T-helper 2 cell treated with Interferon-gamma antibody and Interleukin-4, amounts not matched to agents 5 μg/mL and 100 μg/mL, for 36 hours (primary cell): ENCODE results near the gene DLL1.

ENCODE experiments used
- DNase-seq: peaks from one replicate; pipeline ENCODE4 v3.0.0; 2021; ENCODE audit warnings: low spot score
- H3K27ac Mint-ChIP-seq: one replicate; pipeline ENCODE4 v1.8.0; 2021; ENCODE audit warnings: mild to moderate bottlenecking, mixed read lengths
- H3K27me3 Mint-ChIP-seq: one replicate; pipeline ENCODE4 v1.8.0; 2021; ENCODE audit warnings: low read depth, mixed read lengths
- H3K36me3 Mint-ChIP-seq: one replicate; pipeline ENCODE4 v1.8.0; 2021; ENCODE audit warnings: low read depth, mixed read lengths
- H3K4me1 Mint-ChIP-seq: one replicate; pipeline ENCODE4 v1.8.0; 2021; ENCODE audit warnings: low read depth, mixed read lengths
- H3K4me3 Mint-ChIP-seq: one replicate; pipeline ENCODE4 v1.8.0; 2022; ENCODE audit warnings: mild to moderate bottlenecking, moderate library complexity, mixed read lengths
- H3K9me3 Mint-ChIP-seq: one replicate; pipeline ENCODE4 v1.8.0; 2021; ENCODE audit warnings: mixed read lengths

Gene DLL1

DNA sequence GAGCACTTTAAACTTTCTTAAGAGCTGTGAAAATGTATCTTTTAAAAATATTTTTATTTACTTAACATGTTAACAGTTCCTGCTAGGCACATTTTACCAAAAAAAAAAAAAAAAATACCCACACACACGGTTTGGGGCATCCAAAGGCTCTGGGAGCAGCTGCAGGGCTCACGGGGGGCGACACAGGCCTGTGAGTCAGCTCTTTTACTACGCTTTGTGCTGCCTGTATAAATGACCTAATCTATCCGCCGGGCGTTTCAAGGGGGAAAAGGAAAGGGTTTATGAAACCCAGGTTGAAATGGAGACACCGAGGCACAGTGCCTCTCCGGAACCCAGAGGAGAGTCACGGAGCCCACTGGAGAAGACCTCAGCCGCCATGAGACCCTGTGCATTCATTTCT, 40.4 kb downstream of the DLL1 start:
- H3K27me3 Mint-ChIP-seq, result peaks cover 4% of the 10 kb centered on the region

DNA sequence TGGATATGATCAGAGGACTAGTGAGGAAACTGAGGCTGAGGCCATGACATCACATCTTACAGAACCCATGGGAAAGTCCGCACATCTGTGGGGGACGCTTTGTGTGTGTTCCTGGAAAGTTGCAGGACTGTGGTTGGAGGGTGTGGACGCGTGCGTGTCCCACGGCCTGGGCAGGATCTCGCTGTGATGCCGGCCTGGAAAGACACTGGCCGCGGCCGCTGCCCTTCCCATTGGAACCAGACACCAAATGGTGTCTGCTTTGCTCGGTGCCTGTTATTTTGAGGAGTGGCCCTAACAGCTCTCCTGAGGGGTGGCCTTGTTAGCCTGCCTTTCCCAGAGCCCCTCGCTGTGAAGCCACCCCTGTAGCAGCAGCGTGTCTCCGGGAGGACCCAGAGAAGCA, 41.1 kb downstream of the DLL1 start:
- Mint-ChIP-seq H3K4me3 (no peak overlapping the region), H3K27me3 (no peaks in the 10 kb centered on the region)

More for the DNA sequence above, 40.4 kb downstream of the DLL1 start:
- Mint-ChIP-seq H3K27ac (no peak overlapping the region), H3K4me3 (no peak overlapping the region), H3K36me3 (no peaks in the 10 kb centered on the region), H3K9me3 (no peaks in the 10 kb centered on the region), H3K4me1 (no peaks in the 10 kb centered on the region)
- DNase-seq, result no peak

DNA sequence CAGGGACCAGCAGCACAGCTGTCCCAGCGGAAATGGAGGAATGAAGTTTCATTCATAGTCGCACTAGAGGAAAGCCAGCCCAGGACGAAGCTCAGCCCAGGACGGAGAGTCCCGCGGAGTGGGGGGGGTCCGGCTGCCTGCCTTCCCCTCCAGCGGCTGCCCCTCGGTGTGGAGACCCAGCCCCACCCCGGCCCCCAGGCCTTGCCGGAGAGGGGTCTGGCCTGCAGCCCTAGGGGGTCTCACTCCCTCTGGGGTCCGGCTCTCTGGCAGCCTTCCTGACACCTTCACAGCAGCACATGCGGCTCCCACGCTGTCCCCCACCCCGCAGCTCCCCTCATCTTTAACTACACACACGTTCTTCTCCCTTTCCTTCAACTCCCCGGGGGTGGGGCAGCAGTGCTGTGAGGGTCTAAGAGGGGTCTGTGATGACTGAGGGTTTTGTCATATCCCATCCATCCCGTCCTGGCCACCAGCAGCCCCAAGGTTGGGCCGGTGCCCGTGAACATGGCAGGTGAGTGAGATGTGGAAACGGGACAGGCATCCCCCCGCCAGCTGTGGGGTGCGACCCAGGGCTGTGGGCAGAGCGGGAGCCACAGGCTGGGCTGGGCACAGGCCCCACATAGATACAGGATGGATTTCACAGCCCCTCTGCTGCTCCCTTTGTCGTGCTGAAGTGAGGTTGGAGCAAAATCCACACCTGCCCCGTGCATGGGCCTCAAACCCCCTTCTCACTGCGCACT, 41.8 kb downstream of the DLL1 start:
- H3K27ac Mint-ChIP-seq, result no peak overlapping the region
- no peak for DNase-seq
- H3K36me3 Mint-ChIP-seq, result no peaks in the 10 kb centered on the region
- no peaks in the 10 kb centered on the region for H3K4me1 Mint-ChIP-seq
- H3K4me3 Mint-ChIP-seq, result no peak overlapping the region
- no peaks in the 10 kb centered on the region for H3K27me3 Mint-ChIP-seq
- H3K9me3 Mint-ChIP-seq, result no peaks in the 10 kb centered on the region

More for the DNA sequence above, 41.1 kb downstream of the DLL1 start:
- Mint-ChIP-seq H3K4me1 (no peaks in the 10 kb centered on the region), H3K9me3 (no peaks in the 10 kb centered on the region), H3K27ac (no peak overlapping the region), H3K36me3 (no peaks in the 10 kb centered on the region)
- DNase-seq, result no peak

DNA sequence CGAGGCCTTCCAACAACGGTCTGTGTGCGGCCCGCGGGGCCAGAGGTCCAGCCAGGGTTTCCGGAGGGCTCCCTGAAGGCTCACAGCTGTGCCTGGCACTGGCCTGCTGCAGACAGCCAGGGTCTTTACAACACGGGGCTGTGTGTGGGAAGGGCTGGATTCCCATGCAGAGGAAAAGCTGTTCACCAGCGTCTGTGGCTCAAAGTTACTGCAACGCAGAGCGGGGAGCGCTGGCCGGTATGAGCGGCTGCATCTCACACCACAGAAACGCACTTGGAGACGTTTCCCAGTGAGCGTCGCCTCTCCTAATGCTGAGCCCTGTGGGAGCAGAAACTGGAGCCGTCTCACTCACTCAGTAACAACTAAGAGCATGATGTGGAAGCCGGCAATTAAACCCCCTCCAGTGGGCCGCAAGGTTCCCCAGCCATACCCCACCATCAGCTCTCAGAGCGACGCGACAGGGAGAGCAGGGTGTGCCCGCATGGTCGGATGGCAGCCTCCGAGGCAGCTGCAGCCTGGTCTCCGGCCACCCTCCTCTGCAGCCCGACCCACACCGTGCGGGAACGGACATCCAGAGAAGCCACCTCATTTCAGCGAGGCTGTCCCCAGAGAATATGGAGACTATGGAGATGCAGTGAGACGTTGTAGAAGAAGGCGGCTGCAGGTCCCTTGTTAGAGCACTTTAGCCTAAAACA, 42.6 kb downstream of the DLL1 start:
- Mint-ChIP-seq H3K36me3 (no peaks in the 10 kb centered on the region), H3K27me3 (no peaks in the 10 kb centered on the region), H3K4me1 (no peaks in the 10 kb centered on the region), H3K27ac (no peak overlapping the region), H3K4me3 (no peak overlapping the region), H3K9me3 (no peaks in the 10 kb centered on the region)
- DNase-seq, result no peak

DNA sequence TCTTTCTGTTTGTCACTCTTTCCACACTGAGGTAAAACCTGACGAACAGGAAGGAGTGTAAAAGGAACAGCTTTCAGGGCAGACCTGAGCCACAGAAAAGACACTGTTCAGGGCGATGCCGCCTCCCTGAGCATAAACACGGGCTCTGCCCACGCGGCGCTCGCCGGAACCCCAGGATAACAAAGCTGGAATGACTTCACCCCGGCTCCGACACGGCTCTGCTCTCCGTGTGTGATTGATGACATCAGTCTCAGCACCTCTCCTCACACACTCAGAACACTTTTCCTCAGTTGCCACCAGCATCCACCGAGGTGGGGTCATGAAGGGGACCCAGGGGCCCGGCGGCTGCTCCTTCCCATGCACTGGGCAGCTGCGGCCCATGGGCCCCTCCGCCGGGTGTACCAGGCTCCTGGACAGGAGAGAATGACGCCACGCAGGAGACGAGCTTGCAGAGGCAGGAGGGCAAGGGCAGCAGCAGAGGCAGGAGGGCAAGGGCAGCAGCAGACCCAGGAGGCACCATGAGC, 43.6 kb downstream of the DLL1 start:
- no peaks in the 10 kb centered on the region for H3K9me3 Mint-ChIP-seq
- DNase-seq, result no peak
- no peak overlapping the region for H3K4me3 Mint-ChIP-seq
- H3K36me3 Mint-ChIP-seq, result no peaks in the 10 kb centered on the region
- H3K4me1 Mint-ChIP-seq, result no peaks in the 10 kb centered on the region
- no peak overlapping the region for H3K27ac Mint-ChIP-seq
- no peaks in the 10 kb centered on the region for H3K27me3 Mint-ChIP-seq

DNA sequence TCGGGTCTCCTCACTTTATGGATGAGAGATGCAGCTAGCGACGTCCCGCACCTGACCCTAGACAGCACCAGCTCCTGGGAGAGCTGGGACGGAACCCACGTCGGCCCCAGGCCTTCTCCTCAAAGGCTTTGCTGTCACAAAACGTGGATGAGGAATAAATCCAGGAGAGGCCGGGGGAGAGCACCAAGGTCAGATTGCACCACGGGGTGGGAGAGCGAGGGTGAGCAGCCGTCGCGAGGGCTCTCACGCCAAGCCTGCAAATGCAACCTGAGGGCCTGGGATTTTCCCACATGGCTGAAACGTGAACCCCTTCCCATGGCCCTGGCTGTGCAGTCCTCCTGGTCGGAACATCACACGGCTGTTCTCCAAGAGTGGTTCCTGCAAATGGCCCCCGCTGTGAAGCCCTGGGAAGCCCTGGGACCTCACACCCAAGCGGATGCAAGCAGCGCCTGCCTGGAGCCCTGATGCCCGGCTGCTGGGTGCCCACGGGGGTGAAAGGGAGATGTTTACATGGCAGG, 45.3 kb downstream of the DLL1 start:
- H3K27ac Mint-ChIP-seq, result no peak overlapping the region

DNA sequence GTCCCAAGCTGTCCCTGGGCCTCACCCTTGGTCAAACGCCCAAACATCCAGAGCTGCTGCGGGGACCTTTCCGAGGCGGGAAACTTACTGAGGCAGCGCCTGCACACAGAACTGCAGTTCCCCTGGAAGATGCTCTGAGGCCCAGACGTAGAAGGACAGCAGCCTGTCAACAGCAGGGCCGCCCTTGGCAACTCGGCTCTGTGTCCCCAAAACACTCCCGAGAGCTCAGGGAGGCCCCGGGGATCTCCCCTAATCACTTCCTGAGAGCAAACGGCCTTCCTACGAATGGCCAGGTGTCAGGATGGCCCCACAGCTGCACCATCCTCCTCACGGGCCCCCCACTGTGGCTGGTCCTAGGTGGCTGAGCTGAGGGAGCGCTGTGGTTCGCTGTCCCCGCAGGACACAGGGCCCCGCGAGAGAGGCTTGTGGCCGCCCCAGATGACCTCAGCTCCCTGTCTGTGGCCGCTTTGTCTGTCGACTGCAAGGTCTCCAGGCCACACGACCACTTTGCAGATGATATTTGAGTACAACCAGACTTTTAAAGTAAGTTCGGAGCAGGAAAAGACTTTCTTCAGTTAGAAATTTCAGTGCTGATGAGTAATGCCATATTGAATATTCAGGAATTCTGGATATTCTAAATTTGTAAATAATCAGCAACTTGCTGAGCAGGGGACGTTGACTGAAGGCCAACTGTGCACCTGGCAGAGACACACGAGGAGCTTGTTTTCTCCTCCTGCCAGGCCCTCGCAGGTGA, 46.0 kb downstream of the DLL1 start:
- Mint-ChIP-seq H3K9me3 (no peaks in the 10 kb centered on the region), H3K4me3 (no peak overlapping the region), H3K27me3 (no peaks in the 10 kb centered on the region), H3K4me1 (no peaks in the 10 kb centered on the region), H3K36me3 (no peaks in the 10 kb centered on the region), H3K27ac (no peak overlapping the region)
- DNase-seq, result no peak

More for the DNA sequence above, 45.3 kb downstream of the DLL1 start:
- DNase-seq, result no peak
- Mint-ChIP-seq H3K9me3 (no peaks in the 10 kb centered on the region), H3K4me3 (no peak overlapping the region), H3K27me3 (no peaks in the 10 kb centered on the region), H3K36me3 (no peaks in the 10 kb centered on the region), H3K4me1 (no peaks in the 10 kb centered on the region)

DNA sequence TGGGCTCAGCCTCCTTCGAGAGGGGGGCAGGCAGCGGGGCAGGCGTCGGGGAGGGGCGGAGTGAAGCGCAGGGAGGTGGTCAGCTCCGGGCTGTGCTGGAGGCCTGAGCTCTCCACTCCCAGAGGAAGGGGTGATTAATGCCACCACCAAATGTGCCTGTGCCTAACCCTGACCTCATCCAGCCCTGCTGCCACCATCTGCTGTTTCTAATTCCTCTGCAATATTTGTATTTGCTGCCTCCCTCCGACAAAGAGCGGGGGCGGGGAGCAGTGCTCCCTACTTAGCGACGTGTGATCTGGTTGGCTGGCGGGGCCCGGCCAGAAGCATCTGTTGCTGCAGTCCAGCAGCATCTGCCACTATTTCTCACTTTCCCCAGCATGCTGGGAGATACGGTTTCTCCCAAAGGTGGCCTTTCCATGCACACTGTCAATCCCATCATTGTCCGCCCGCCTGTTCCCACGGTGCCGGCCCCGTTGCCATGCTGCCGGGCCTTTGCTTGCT, 47.0 kb downstream of the DLL1 start:
- Mint-ChIP-seq H3K27ac (no peak overlapping the region), H3K4me1 (no peaks in the 10 kb centered on the region), H3K4me3 (no peak overlapping the region), H3K36me3 (no peaks in the 10 kb centered on the region), H3K9me3 (no peaks in the 10 kb centered on the region), H3K27me3 (no peaks in the 10 kb centered on the region)
- no peak for DNase-seq

DNA sequence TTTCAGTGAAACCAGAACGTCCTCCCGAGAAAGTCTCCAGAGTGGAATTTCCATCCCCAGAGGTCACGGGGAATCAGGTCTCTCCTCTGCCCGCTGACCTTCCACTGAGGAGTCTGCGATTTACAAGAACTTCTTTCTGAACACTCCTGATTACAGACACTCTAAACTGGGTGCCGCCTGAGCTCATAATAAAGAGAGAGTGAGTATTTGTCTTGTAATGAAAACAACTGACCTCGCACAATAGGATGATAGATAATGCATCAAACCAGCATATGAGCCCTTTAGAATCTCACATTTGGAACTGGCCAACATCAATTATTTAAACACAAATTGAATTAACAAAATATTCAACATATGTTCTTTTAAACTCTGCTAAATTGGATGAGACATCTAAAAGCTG, 47.5 kb downstream of the DLL1 start:
- H3K27me3 Mint-ChIP-seq, result no peaks in the 10 kb centered on the region
- H3K27ac Mint-ChIP-seq, result no peak overlapping the region
- no peak overlapping the region for H3K4me3 Mint-ChIP-seq
- DNase-seq, result no peak
- H3K9me3 Mint-ChIP-seq, result no peaks in the 10 kb centered on the region
- H3K4me1 Mint-ChIP-seq, result no peaks in the 10 kb centered on the region
- no peaks in the 10 kb centered on the region for H3K36me3 Mint-ChIP-seq

DNA sequence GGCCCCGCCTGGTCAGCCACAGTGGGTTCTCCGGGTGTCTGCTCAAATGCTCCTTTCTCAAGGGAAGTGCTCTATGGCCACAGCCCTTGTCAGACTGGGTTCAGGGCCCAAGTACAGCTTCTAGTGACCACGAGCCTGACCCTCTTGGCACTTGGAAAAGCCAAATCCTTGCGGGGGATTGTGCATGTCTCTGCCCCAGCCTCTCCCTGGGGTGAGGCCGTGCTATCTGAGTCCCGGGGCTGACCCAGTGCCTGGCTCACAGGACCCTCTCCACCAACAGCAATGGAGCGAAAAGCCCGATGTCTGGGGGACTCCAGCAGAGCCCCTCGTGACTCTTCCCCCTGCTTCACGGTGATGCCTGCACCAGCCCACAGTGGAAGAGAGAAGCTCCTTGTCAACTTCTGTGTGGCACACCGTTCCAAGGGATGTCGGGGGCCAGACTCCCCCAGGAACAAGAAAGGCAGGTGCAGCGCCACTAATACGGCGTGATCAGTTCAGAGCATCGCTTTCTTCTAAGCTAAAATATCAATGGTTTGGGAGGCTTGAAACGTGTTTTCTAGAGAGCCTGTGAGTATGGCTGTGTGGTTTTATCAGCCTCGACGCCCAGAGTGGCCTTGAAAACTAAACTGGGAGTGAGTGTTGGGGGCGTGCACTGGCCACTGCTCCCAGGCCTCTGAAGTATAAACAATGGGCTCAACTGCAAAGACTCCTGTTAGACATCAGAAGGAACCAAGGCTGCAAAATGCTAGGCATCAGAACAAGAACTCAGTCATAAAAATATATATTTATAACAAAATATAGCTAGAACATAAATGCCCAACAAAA, 51.9 kb downstream of the DLL1 start:
- Mint-ChIP-seq H3K9me3 (no peaks in the 10 kb centered on the region), H3K4me1 (no peaks in the 10 kb centered on the region), H3K27me3 (no peaks in the 10 kb centered on the region), H3K36me3 (no peaks in the 10 kb centered on the region), H3K4me3 (no peak overlapping the region), H3K27ac (no peak overlapping the region)
- no peak for DNase-seq

DNA sequence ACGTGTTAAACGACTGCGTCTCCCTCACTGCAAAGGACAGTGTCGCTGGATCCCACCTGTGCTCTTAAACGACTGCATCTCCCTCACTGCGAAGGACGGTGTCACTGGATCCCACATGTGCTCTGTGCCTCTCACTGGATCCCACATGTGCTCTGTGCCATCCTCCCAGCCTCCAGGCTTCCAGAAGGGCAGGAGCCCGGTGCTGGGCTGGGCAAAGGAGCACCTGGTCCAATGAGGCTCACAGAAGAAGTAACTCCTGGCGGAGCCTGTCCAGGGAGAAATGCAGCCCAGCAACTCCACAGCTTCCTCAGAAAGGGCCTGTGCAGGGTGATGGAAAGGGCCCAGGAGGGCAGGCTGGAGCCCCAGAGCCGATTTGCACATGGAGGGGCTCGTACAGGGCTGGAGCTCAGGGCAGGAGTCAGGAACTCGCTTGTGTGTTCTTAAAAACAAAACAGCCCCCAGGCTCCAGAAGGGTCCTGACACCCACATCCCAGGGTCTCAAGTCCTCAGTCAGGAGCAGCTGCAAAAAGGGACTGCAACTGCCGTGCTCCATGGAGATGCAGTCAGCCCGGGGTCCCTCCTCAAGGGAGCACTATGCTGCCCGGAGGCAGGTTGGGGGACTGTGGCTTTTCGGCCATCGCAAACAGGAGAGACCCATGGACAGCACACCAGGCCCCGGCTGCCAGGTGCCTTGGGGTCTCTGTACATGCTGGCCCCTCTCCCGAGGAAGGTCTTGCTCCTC, 52.7 kb downstream of the DLL1 start:
- DNase-seq, result no peak
- Mint-ChIP-seq H3K27me3 (no peaks in the 10 kb centered on the region), H3K36me3 (no peaks in the 10 kb centered on the region), H3K9me3 (no peaks in the 10 kb centered on the region), H3K4me1 (no peaks in the 10 kb centered on the region), H3K27ac (no peak overlapping the region), H3K4me3 (no peak overlapping the region)

DNA sequence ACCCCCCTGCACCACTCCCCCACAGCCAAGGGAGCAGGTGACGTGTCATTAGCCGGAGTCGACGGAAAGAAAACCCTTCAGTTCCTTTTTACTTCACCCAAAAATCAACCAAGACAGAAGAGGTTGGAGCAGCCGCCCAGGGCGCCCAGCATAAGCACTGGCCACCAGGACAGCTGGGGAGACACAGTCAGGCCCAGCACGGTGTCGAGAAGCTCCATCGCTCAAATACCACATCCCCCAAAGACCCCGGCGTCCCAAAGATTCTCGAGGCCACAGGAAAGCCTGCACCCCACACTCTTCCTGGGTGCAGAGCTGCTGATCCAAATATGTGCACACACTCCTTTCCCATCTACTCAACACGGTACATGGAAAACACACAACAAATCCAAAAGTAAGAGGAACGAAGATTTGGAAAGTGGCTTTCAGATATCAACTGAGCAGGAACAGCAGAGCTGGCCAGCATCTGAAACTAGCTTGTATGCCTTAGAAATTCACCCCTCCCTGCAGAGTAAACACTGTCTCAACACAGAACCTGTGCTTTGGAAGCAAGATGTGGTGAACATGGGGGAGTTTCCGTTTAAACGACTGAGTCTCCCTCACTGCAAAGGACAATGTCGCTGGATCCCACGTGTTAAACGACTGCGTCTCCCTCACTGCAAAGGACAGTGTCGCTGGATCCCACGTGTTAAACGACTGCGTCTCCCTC, 54.6 kb downstream of the DLL1 start:
- H3K27me3 Mint-ChIP-seq, result no peaks in the 10 kb centered on the region
- no peak for DNase-seq
- H3K4me1 Mint-ChIP-seq, result no peaks in the 10 kb centered on the region
- H3K4me3 Mint-ChIP-seq, result no peak overlapping the region
- H3K36me3 Mint-ChIP-seq, result no peaks in the 10 kb centered on the region
- no peaks in the 10 kb centered on the region for H3K9me3 Mint-ChIP-seq
- H3K27ac Mint-ChIP-seq, result no peak overlapping the region
